Measurements from ENCODE around the gene C4orf51.

The C4orf51 gene

GRCh38 chr4:145755802-145756201 lies 75.9 kb downstream of the C4orf51 start:
- no peak for DNase-seq (ENCODE audit: low read depth in 1 of 2, low spot score in 1 of 2)

- DNase-seq (ENCODE audit: low read depth in 1 of 2, low spot score in 1 of 2), result no peak
Measured at GRCh38 chr4:145756244-145756643, 76.3 kb downstream of the C4orf51 start.

- no peak for DNase-seq (ENCODE audit: low read depth in 1 of 2, low spot score in 1 of 2)
Measured at GRCh38 chr4:145757188-145757587, 77.2 kb downstream of the C4orf51 start.

- no peak for DNase-seq (ENCODE audit: low read depth in 1 of 2, low spot score in 1 of 2)
Measured at GRCh38 chr4:145760176-145760575, 80.2 kb downstream of the C4orf51 start.

- DNase-seq (ENCODE audit: low read depth in 1 of 2, low spot score in 1 of 2), result no peak
Measured at GRCh38 chr4:145760961-145761929, 81.3 kb downstream of the C4orf51 start.

GRCh38 chr4:145762719-145763118 lies 82.8 kb downstream of the C4orf51 start:
- DNase-seq (ENCODE audit: low read depth in 1 of 2, low spot score in 1 of 2), result no peak

GRCh38 chr4:145763399-145763798 lies 83.5 kb downstream of the C4orf51 start:
- no peak for DNase-seq (ENCODE audit: low read depth in 1 of 2, low spot score in 1 of 2)

- no peak for DNase-seq (ENCODE audit: low read depth in 1 of 2, low spot score in 1 of 2)
Measured at GRCh38 chr4:145766273-145766672, 86.3 kb downstream of the C4orf51 start.

GRCh38 chr4:145769450-145770037 lies 89.6 kb downstream of the C4orf51 start:
- no peak for DNase-seq (ENCODE audit: low read depth in 1 of 2, low spot score in 1 of 2)

- no peak for DNase-seq (ENCODE audit: low read depth in 1 of 2, low spot score in 1 of 2)
Measured at GRCh38 chr4:145770124-145770523, 90.2 kb downstream of the C4orf51 start.

GRCh38 chr4:145772347-145772746 lies 92.4 kb downstream of the C4orf51 start:
- DNase-seq (ENCODE audit: low read depth in 1 of 2, low spot score in 1 of 2), result no peak

- no peak for DNase-seq (ENCODE audit: low read depth in 1 of 2, low spot score in 1 of 2)
Measured at GRCh38 chr4:145773581-145774234, 93.8 kb downstream of the C4orf51 start.

- DNase-seq (ENCODE audit: low read depth in 1 of 2, low spot score in 1 of 2), result no peak
Measured at GRCh38 chr4:145774473-145774872, 94.5 kb downstream of the C4orf51 start.

- no peak for DNase-seq (ENCODE audit: low read depth in 1 of 2, low spot score in 1 of 2)
Measured at GRCh38 chr4:145775406-145775805, 95.5 kb downstream of the C4orf51 start.

- DNase-seq (ENCODE audit: low read depth in 1 of 2, low spot score in 1 of 2), result no peak
Measured at GRCh38 chr4:145776208-145776607, 96.3 kb downstream of the C4orf51 start.

- no peak for DNase-seq (ENCODE audit: low read depth in 1 of 2, low spot score in 1 of 2)
Measured at GRCh38 chr4:145779319-145779801, 99.4 kb downstream of the C4orf51 start.

- DNase-seq (ENCODE audit: low read depth in 1 of 2, low spot score in 1 of 2), result no peak
Measured at GRCh38 chr4:145781351-145781750, 101.4 kb downstream of the C4orf51 start.

Data from activated T-helper 1 cell treated with anti-CD3 and anti-CD28 coated beads, Interleukin-2, amount 50 U/mL, for 16 hours (primary cell).